PC-3 (cell line): Measurements from ENCODE around the gene POLD2. TPM values are rescaled to one million over a fixed set of nuclear protein-coding genes. Genes with fewer than 3 reads are reported as not detected.

Source experiments
- ATAC-seq: fragments of 200-7000 bp; cut with Tn5 transposase; 2 replicates; pipeline ENCODE4 v1.9.1; 2020; ENCODE audit warnings: mild to moderate bottlenecking, moderate library complexity
- Bru-seq: library from RNA; stranded (reverse); fragments of 400-500 nt; gene quantifications from one replicate; lab custom pipeline; 2021; lab: Mats Ljungman, UMichigan
- BruChase-seq, 2 experiments: library from RNA; stranded (reverse); fragments of 400-500 nt; gene quantifications; one replicate each; lab custom pipeline; 2021; lab: Mats Ljungman, UMichigan
- BruUV-seq: library from RNA; stranded (reverse); fragments of 400-500 nt; replicated peaks from 2 replicates; lab custom pipeline; 2021; lab: Mats Ljungman, UMichigan
- CTCF ChIA-PET: fragments of 300-600 bp; sonication (Branson Sonifier 250); formaldehyde crosslinking; loops from one replicate; lab custom pipeline; 2022; ENCODE audit warnings: antibody characterized with exemption; lab: Charles Lee
- POLR2A ChIA-PET: fragments of 300-600 bp; sonication (Branson Sonifier 250); formaldehyde crosslinking; loops from one replicate; lab custom pipeline; 2022; ENCODE audit warnings: antibody characterized with exemption; ENCODE audit not compliant: unreplicated experiment; lab: Charles Lee
- DNase-seq: peaks from one replicate; pipeline ENCODE4 v3.0.0-alpha.2; 2015
- H2AFZ ChIP-seq: fragments of 300-600 bp; sonication (generic); 2 replicates; pipeline ENCODE4 v1.6.0; 2016; ENCODE audit warnings: antibody characterized with exemption, low read length
- H3F3A ChIP-seq: fragments of 300-600 bp; sonication (generic); one replicate; pipeline ENCODE4 v1.6.0; 2017; ENCODE audit warnings: antibody characterized with exemption, low read length, control low read depth, mild to moderate bottlenecking; ENCODE audit not compliant: unreplicated experiment
- H3K27ac ChIP-seq: fragments of 300-600 bp; sonication (generic); 2 replicates; pipeline ENCODE4 v1.5.1; 2016; ENCODE audit warnings: mild to moderate bottlenecking, low read length
- H3K27me3 ChIP-seq: fragments of 300-600 bp; sonication (generic); 2 replicates; pipeline ENCODE4 v1.6.1; 2016; ENCODE audit warnings: low read length, mixed read lengths
- H3K36me3 ChIP-seq: fragments of 300-600 bp; sonication (generic); 2 replicates; pipeline ENCODE4 v1.6.1; 2016; ENCODE audit warnings: low read depth, mixed run types, low read length, mixed read lengths
- H3K4me1 ChIP-seq: fragments of 300-600 bp; sonication (generic); 2 replicates; pipeline ENCODE4 v1.5.1; 2016; ENCODE audit warnings: low read length; ENCODE audit not compliant: insufficient read depth
- H3K4me2 ChIP-seq: fragments of 300-600 bp; sonication (generic); 2 replicates; pipeline ENCODE4 v1.6.0; 2016; ENCODE audit warnings: low read length
- H3K4me3 ChIP-seq: fragments of 300-600 bp; sonication (generic); 2 replicates; pipeline ENCODE4 v1.5.1; 2016; ENCODE audit warnings: mild to moderate bottlenecking, low read length, mixed read lengths
- H3K79me2 ChIP-seq: fragments of 300-600 bp; sonication (generic); 2 replicates; pipeline ENCODE4 v1.6.1; 2017; ENCODE audit warnings: low read length, mixed read lengths
- H3K9ac ChIP-seq: fragments of 300-600 bp; sonication (generic); 2 replicates; pipeline ENCODE4 v1.6.0; 2016; ENCODE audit warnings: mild to moderate bottlenecking, low read length
- H3K9me2 ChIP-seq: fragments of 300-600 bp; sonication (generic); replicated peaks from 2 replicates; pipeline ENCODE4 v1.6.1; 2016; ENCODE audit warnings: mixed run types, low read length, mixed read lengths
- H3K9me3 ChIP-seq: fragments of 300-600 bp; sonication (generic); 2 replicates; pipeline ENCODE4 v1.6.1; 2016; ENCODE audit warnings: low read length, mixed read lengths
- H4K20me1 ChIP-seq: fragments of 300-600 bp; sonication (generic); 2 replicates; pipeline ENCODE4 v1.6.1; 2016; ENCODE audit warnings: low read length, mixed read lengths
- CTCF ChIP-seq: fragments of 300-600 bp; sonication (generic); conservative IDR thresholded peaks from 2 replicates; pipeline ENCODE4 v1.5.1; 2017; ENCODE audit warnings: antibody characterized with exemption, low read depth, mild to moderate bottlenecking, low read length
- EZH2 ChIP-seq: fragments of 300-600 bp; sonication (generic); IDR thresholded peaks from one replicate; pipeline ENCODE4 v1.6.1; 2017; ENCODE audit warnings: antibody characterized with exemption, mild to moderate bottlenecking, low read length; ENCODE audit not compliant: unreplicated experiment
- EZH2phosphoT487 ChIP-seq: fragments of 300-600 bp; sonication (generic); IDR thresholded peaks from 2 replicates; pipeline ENCODE4 v1.6.1; 2018; ENCODE audit warnings: mild to moderate bottlenecking, antibody characterized with exemption, low read length, borderline replicate concordance
- intact Hi-C: fragments of 100-400 bp; cut with micrococcal nuclease; formaldehyde crosslinking; loops from 2 replicates; pipeline ENCODE4 v1.9.0; 2023
- long read RNA-seq: library from polyadenylated mRNA; unstranded; transcript quantifications from one replicate; pipeline ENCODE4 v2.0.0, GENCODE V29; 2021; ENCODE audit not compliant: unreplicated experiment
- total RNA-seq: library from RNA; depleted of rRNA; stranded (reverse); fragments of >200 nt; gene quantifications from 2 replicates; pipeline ENCODE4 v1.2.3, GENCODE V29; 2014; rRNA removed

Gene POLD2
- total RNA-seq (224 and 225 TPM in 2 replicates), Bru-seq, nascent RNA (percentile 85 among the genes with signal in this experiment), BruChase-seq, experiment 1, labeled RNA remaining after a 6-hour chase (percentile 87 among the genes with signal in this experiment), BruChase-seq, experiment 2, labeled RNA remaining after a 2-hour chase (percentile 84 among the genes with signal in this experiment)
- long read RNA-seq, transcript POLD2-207 (11 exons, 1,659 nt), result minor isoform, 47 of 312 reads
- long read RNA-seq, transcript POLD2-218 (11 exons, 1,619 nt), result major isoform, 146 of 312 reads
- long read RNA-seq, partial matches to known transcripts, result 63 of 312 reads
- long read RNA-seq, other reads (novel, unspliced or antisense), result 55 of 312 reads

DNA sequence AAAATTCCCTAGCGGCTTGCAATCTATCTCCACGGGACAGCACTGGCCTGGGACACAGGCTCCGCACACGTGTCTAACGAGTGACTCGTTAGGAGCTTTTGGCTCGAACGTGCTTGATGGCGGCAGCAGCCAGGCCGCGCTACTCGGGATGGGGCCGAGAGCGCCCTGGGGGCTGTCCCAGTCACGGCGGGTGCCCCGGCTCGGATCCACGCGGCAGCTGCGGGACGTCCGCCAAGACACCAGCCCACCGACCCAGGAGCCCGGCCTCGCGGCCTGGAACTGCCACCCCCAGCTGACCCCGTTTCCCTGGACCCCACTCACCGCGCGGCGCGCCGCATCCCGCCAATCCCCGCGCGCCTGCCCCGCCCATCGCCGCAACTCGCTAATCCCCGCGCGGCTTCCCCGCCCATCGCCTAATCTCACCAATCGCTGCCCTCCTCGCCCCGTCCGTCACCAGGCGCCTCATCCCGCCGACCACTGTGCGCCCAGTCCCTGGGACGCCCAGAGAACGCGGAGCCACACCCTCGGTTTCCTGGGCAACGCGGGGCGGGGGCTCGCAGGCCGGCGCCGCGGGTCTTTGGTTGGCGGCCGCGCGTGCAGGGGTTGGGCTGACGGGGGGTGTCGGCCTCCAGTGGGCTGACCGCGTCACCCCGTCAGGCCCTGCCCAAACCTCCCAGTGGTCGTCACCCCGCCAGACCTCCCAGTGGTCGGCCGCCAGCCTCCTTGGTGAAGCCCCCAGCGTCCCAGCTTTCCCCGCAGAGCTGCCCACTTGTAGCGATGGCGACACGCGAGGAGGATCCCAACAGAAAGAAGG is at the start of gene POLD2:
POLD2 (minus strand) TSS at position 359 of the 814 bp plus-strand sequence. CDS start 1,495 bp downstream, outside the sequence.
- H3K4me1 ChIP-seq, result peaks cover 20% of the 10 kb centered on the region
- H4K20me1 ChIP-seq, result no peaks in the 10 kb centered on the region
- H3K9me2 ChIP-seq, result no peaks in the 10 kb centered on the region
- H3K4me3 ChIP-seq, result peak within 1 kb of the TSS; percentile 81
- intact Hi-C loops, result loop anchor here (1.0 to 2.0 kb wide), 2 partner anchors 41 to 51 kb away; partner anchors contain the start of gene POLM
- ATAC-seq (peak; percentile 99), DNase-seq (peak; percentile 96)
- H3K79me2 ChIP-seq, result peaks cover 38% of the 10 kb centered on the region
- ChIA-PET CTCF (interaction anchor here (0.6 kb wide), 1 partner anchor 358 kb away, joined by 3 read pairs; no protein-coding TSS in a partner anchor), POLR2A (no interaction called here)
- no peak for TF ChIP-seq EZH2phosphoT487
- no peak for TF ChIP-seq CTCF
- no peak for TF ChIP-seq EZH2
- peak within 1 kb of the TSS; percentile 97 for H3K4me2 ChIP-seq
- peaks cover 15% of the 10 kb centered on the region; the same call in 1 of the 2 replicates for H3K36me3 ChIP-seq
- BruUV-seq, result no TSS peak
- peak within 1 kb of the TSS; percentile 93 for H3K9ac ChIP-seq
- no peaks in the 10 kb centered on the region for H3K27me3 ChIP-seq
- H2AFZ ChIP-seq, result peak within 1 kb of the TSS; percentile 98
- peak within 1 kb of the TSS; percentile 49 for H3K27ac ChIP-seq
- H3K9me3 ChIP-seq, result no peaks in the 10 kb centered on the region
- no peaks in the 10 kb centered on the region for H3F3A ChIP-seq

DNA sequence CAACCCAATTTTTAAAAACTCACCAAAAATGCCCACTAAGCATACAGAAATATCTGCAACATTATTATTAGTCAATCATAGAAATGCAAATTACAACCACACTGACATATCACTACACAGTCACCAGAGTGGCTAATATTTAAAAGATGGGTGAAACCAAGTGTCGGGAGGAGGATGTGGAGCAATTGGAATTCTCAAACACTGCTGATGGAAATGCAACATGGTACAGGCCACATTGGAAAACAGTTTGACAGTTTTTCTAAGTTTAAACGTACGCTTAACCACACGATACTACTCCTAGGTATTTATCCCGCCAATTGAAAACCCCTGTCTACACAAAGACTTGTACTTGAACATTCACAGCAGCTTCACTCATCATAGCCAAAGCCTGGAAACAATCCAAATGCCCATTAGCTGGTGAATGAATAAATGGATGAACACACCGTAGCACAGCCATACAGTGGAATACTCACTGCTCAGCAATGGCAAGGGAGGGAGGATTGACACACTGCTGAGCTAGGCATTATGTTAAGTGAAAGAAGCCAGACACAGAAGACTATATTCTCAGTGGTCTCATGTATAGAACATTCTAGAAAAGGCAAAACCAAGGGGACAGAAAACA is 49.6 kb upstream of the POLD2 start:
- Histone ChIP-seq H3K36me3 (no peaks in the 10 kb centered on the region), H3F3A (no peaks in the 10 kb centered on the region), H2AFZ (no peak overlapping the region), H4K20me1 (no peaks in the 10 kb centered on the region), H3K4me2 (no peak overlapping the region), H3K9me2 (no peaks in the 10 kb centered on the region), H3K27ac (no peak overlapping the region), H3K27me3 (no peaks in the 10 kb centered on the region), H3K9me3 (no peaks in the 10 kb centered on the region), H3K4me3 (no peak overlapping the region), H3K9ac (no peak overlapping the region), H3K79me2 (no peaks in the 10 kb centered on the region), H3K4me1 (peaks cover 8% of the 10 kb centered on the region)
- intact Hi-C loops, result no loop called here
- BruUV-seq, result no TSS peak
- POLR2A ChIA-PET, result no interaction called here
- CTCF ChIA-PET, result no interaction called here
- DNase-seq (no peak), ATAC-seq (no peak)
- no peak for TF ChIP-seq EZH2phosphoT487
- TF ChIP-seq EZH2, result no peak
- no peak for TF ChIP-seq CTCF
